HEK293 (cell line): ENCODE results near the gene THRSP.

ENCODE experiments used
- CTCF ChIA-PET: fragments of 350-600 bp; formaldehyde crosslinking; extraction: SDS; loops from one replicate; lab custom pipeline; 2021; ENCODE audit warnings: antibody characterized with exemption; lab: Yijun Ruan, JAX
- POLR2A ChIA-PET: fragments of 300-600 bp; formaldehyde crosslinking; extraction: SDS; loops from one replicate; lab custom pipeline; 2020; ENCODE audit warnings: antibody characterized with exemption, inconsistent platforms; lab: Yijun Ruan, JAX
- H3K27ac ChIP-seq: fragments of 200-500 bp; sonication (Bioruptor generic); 2 replicates; pipeline ENCODE4 v1.5.1; 2014; ENCODE audit warnings: low read depth, low read length, control low read depth, inconsistent platforms; ENCODE audit errors: extremely low read depth
- H3K36me3 ChIP-seq, 2 experiments: fragments of 200-500 bp in 1 of 2; sonication (Bioruptor generic) in 1 of 2; 1 replicate in 1 of 2; 2 replicates in 1 of 2; pipeline ENCODE4 v1.5.1; 2014 to 2017; ENCODE audit warnings: inconsistent platforms in 2 of 2, low read length in 2 of 2; ENCODE audit not compliant: control insufficient read depth in 2 of 2, insufficient read depth in 1 of 2
- H3K4me1 ChIP-seq: fragments of 200-500 bp; sonication (Bioruptor generic); 2 replicates; pipeline ENCODE4 v1.5.1; 2014; ENCODE audit warnings: mild to moderate bottlenecking, low read length, inconsistent platforms; ENCODE audit not compliant: control insufficient read depth, insufficient read depth
- H3K4me3 ChIP-seq: 2 replicates; pipeline ENCODE4 v1.5.1; 2011; ENCODE audit warnings: low read depth, mild to moderate bottlenecking, control low read depth, low read length, moderate library complexity
- H3K9me3 ChIP-seq: fragments of 200-500 bp; sonication (Bioruptor generic); 2 replicates; pipeline ENCODE4 v1.5.1; 2014; ENCODE audit warnings: low read depth, low read length, inconsistent platforms; ENCODE audit not compliant: control insufficient read depth, insufficient read depth
- PRDM4 ChIP-seq: fragments of 450-650 bp; formaldehyde crosslinking; IDR thresholded peaks from 2 replicates; pipeline ENCODE4 v1.5.1; 2017; ENCODE audit warnings: missing biosample characterization, missing genetic modification characterization
- YY1 ChIP-seq: fragments of 450-650 bp; formaldehyde crosslinking; IDR thresholded peaks from 2 replicates; pipeline ENCODE4 v1.5.1; 2018; ENCODE audit warnings: missing biosample characterization, missing genetic modification characterization
- ZBTB11 ChIP-seq: fragments of 450-650 bp; formaldehyde crosslinking; conservative IDR thresholded peaks from 2 replicates; pipeline ENCODE4 v1.5.1; 2016; ENCODE audit warnings: low read depth, missing biosample characterization, missing genetic modification characterization
- ZNF132 ChIP-seq: fragments of 450-650 bp; formaldehyde crosslinking; IDR thresholded peaks from 2 replicates; pipeline ENCODE4 v1.5.1; 2017; ENCODE audit warnings: missing biosample characterization, missing genetic modification characterization, borderline replicate concordance
- ZNF394 ChIP-seq: fragments of 450-650 bp; formaldehyde crosslinking; IDR thresholded peaks from 2 replicates; pipeline ENCODE4 v1.5.1; 2016; ENCODE audit warnings: missing biosample characterization, missing genetic modification characterization, mild to moderate bottlenecking, moderate library complexity, borderline replicate concordance
- ZNF416 ChIP-seq: fragments of 450-650 bp; formaldehyde crosslinking; IDR thresholded peaks from 2 replicates; pipeline ENCODE4 v1.5.1; 2016; ENCODE audit warnings: missing biosample characterization, missing genetic modification characterization
- ZNF449 ChIP-seq: fragments of 450-650 bp; formaldehyde crosslinking; IDR thresholded peaks from 2 replicates; pipeline ENCODE4 v1.5.1; 2017; ENCODE audit warnings: missing biosample characterization, mild to moderate bottlenecking, missing genetic modification characterization, moderate library complexity
- ZNF513 ChIP-seq: fragments of 450-650 bp; IDR thresholded peaks from 2 replicates; pipeline ENCODE4 v1.5.1; 2018; ENCODE audit warnings: missing biosample characterization, missing genetic modification characterization
- ZNF518A ChIP-seq: fragments of 450-650 bp; formaldehyde crosslinking; conservative IDR thresholded peaks from 2 replicates; pipeline ENCODE4 v1.5.1; 2016; ENCODE audit warnings: low read depth, missing biosample characterization, missing genetic modification characterization
- ZNF600 ChIP-seq: fragments of 450-650 bp; formaldehyde crosslinking; IDR thresholded peaks from 2 replicates; pipeline ENCODE4 v1.5.1; 2016; ENCODE audit warnings: missing biosample characterization, missing genetic modification characterization
- ZNF639 ChIP-seq: fragments of 450-650 bp; formaldehyde crosslinking; IDR thresholded peaks from 2 replicates; pipeline ENCODE4 v1.5.1; 2016; ENCODE audit warnings: missing biosample characterization, missing genetic modification characterization
- ZNF660 ChIP-seq: fragments of 450-650 bp; IDR thresholded peaks from 2 replicates; pipeline ENCODE4 v1.5.1; 2018; ENCODE audit warnings: missing biosample characterization, mild to moderate bottlenecking, missing genetic modification characterization
- ZNF785 ChIP-seq: fragments of 450-650 bp; formaldehyde crosslinking; IDR thresholded peaks from 2 replicates; pipeline ENCODE4 v1.5.1; 2016; ENCODE audit warnings: missing biosample characterization, missing genetic modification characterization
- ZSCAN30 ChIP-seq: fragments of 450-650 bp; IDR thresholded peaks from 2 replicates; pipeline ENCODE4 v1.5.1; 2018; ENCODE audit warnings: missing biosample characterization, mild to moderate bottlenecking, missing genetic modification characterization, moderate library complexity

Gene THRSP

GRCh38 chr11:78038697-78039313, 24.9 kb upstream of the THRSP start:
- ChIA-PET CTCF (interaction anchor here (1.5 kb wide), 1 partner anchor 18 kb away, joined by 5 read pairs; no protein-coding TSS in a partner anchor), POLR2A (interaction anchor here (0.7 to 3.3 kb wide), 2 partner anchors 44 to 259 kb away, joined by 4 to 15 read pairs; partner anchors contain the start of gene INTS4)
- no peaks in the 10 kb centered on the region for H3K36me3 ChIP-seq
- no peaks in the 10 kb centered on the region for H3K9me3 ChIP-seq
- TF ChIP-seq ZNF518A (tag by site-specific recombination) = no peak
- no peak for TF ChIP-seq ZBTB11 (tag by site-specific recombination)
- TF ChIP-seq ZNF639 = no peak
- no peak for TF ChIP-seq ZNF660 (tag by site-specific recombination)
- H3K4me3 ChIP-seq = no peak overlapping the region
- H3K27ac ChIP-seq = no peak overlapping the region
- H3K4me1 ChIP-seq = no peaks in the 10 kb centered on the region

GRCh38 chr11:78039391-78039918, 24.2 kb upstream of the THRSP start:
- Histone ChIP-seq H3K9me3 (no peaks in the 10 kb centered on the region), H3K27ac (no peak overlapping the region), H3K4me1 (no peaks in the 10 kb centered on the region), H3K4me3 (no peak overlapping the region), H3K36me3 (no peaks in the 10 kb centered on the region)
- ChIA-PET CTCF (interaction anchor here (0.6 to 1.5 kb wide), 5 partner anchors 14 to 453 kb away, joined by 5 to 6 read pairs (median 5); partner anchors contain the start of gene INTS4), POLR2A (interaction anchor here (0.6 to 3.3 kb wide), 6 partner anchors 9 to 260 kb away, joined by 3 to 15 read pairs (median 4); partner anchors contain the start of genes ALG8, INTS4 and NDUFC2)
- TF ChIP-seq ZNF639 (no peak), ZNF449 (tag by site-specific recombination) (no peak), ZNF394 (tag by site-specific recombination) (no peak), YY1 (tag by site-specific recombination) (no peak), ZNF416 (tag by site-specific recombination) (no peak), ZNF600 (no peak), ZNF785 (no peak), ZSCAN30 (tag by site-specific recombination) (no peak), PRDM4 (tag by site-specific recombination) (no peak), ZNF513 (tag by site-specific recombination) (no peak), ZNF132 (tag by site-specific recombination) (no peak)
